ENCODE measurements around the gene ZNF892.

GRCh38 chr2:95231723-95232122 lies 24.4 kb downstream of the ZNF892 start:
- TF ChIP-seq CTCF (optimal IDR thresholded peaks at IDR 0.05 in 1 of 3, IDR thresholded peaks at IDR 0.05 in 1 of 3, conservative IDR thresholded peaks at IDR 0.05 in 1 of 3; ENCODE audit: extremely low read depth in 1 of 3, insufficient read depth in 2 of 3, low read length in 3 of 3), result peak; percentile 78 to 93 (median 91)
- no peak for TF ChIP-seq EZH2 (IDR thresholded peaks at IDR 0.05; ENCODE audit: low read length)

Measured in keratinocyte (primary cell).